Right ventricle myocardium inferior (tissue), 1 donor: Measurements from ENCODE around the gene PITPNM3. TPM values are rescaled to one million over a fixed set of nuclear protein-coding genes. Genes with fewer than 3 reads are reported as not detected.
"Not testable (repeated sequence)": the region's sequence is repeated elsewhere in the genome, so short reads cannot be mapped to it uniquely, and the experiment has no call there.

Experiments used
- ATAC-seq: fragments of 200-7000 bp; cut with Tn5 transposase; one replicate; pipeline ENCODE4 v1.9.1; 2020; ENCODE audit warnings: mild to moderate bottlenecking, moderate library complexity
- DNase-seq: peaks from one replicate; pipeline ENCODE4 v3.0.0; 2021; ENCODE audit errors: missing footprints
- intact Hi-C: fragments of 100-400 bp; cut with DNase I; formaldehyde crosslinking; loops from one replicate; pipeline ENCODE4 v1.11.0; 2022
- long read RNA-seq: library from polyadenylated mRNA; unstranded; transcript quantifications from one replicate; pipeline ENCODE4 v2.0.0, GENCODE V29; 2021
- total RNA-seq: library from RNA; stranded (reverse); fragmentation: NEBNext Ultra II Directional; extraction: Animal tissue kit (Norgen Biotek cat#: 25700); gene quantifications from one replicate; pipeline ENCODE4 v1.2.1, GENCODE V29; 2021
- donor health status: DM: no; HTN: yes; CAD: no; lungs with severe emphysema.

The PITPNM3 gene
- total RNA-seq = 0.46 TPM
- long read RNA-seq, partial matches to known transcripts = 0 of 1 reads
- long read RNA-seq, other reads (novel, unspliced or antisense) = 1 of 1 reads

DNA sequence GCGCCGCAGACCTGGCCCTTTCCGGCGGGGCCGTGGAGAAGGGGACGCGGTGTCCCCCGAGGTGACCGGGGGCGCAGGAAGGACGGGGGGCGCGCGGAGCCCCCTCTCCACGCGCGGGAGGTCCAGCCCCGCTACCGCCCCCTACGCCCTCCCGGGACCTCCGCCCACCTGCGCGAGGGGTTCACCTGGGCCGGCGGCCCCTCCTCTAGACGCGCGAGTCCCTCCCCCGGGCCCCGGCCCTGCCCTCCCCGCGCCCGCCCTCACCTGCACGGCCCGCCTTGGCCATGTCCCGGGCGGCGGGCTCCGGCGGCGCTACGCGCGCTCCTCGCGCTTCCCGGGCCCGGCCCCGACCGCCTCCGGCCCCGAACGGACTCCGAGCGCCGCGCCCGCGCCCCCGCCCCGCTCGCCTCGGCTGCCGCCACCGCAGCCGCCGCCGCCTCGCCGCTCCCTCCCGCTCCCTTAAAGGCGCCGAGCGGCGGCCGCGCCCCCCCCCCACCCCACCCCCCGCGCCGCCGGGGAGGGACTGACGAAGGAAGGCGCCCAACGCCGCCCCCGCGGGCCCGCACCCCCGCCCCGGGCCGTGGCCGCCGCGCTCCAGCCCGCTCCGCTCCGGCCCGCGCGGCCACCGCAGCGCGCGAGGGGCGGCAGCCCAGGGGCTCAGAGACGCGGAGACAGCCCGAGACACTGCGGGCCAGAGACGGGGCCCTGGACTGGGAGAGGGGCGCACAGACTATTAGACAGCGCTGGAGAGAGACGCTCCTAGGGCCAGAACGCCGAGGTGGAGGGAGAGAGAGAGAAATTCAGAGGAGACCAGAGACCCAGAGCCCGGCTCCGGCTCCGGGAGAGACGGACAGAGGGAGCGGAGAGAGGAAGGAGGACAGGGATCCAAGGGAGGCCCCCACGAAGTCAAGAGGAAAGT, at the start of gene PITPNM3:
Gene PITPNM3, minus strand, starts transcription at position 435 of the 919 bp plus-strand sequence. Its CDS starts 149 bp downstream, at position 286.
- intact Hi-C loops = no loop called here
- no peak for DNase-seq

GRCh38 chr17:6605142-6605541, 48.8 kb upstream of the PITPNM3 start:
- ATAC-seq (no peak), DNase-seq (no peak)
- intact Hi-C loops = no loop called here

More for the DNA sequence above, at the start of gene PITPNM3:
- ATAC-seq = no peak

GRCh38 chr17:6603744-6604325, 47.5 kb upstream of the PITPNM3 start:
- intact Hi-C loops = no loop called here
- ATAC-seq (no peak), DNase-seq (no peak)

DNA sequence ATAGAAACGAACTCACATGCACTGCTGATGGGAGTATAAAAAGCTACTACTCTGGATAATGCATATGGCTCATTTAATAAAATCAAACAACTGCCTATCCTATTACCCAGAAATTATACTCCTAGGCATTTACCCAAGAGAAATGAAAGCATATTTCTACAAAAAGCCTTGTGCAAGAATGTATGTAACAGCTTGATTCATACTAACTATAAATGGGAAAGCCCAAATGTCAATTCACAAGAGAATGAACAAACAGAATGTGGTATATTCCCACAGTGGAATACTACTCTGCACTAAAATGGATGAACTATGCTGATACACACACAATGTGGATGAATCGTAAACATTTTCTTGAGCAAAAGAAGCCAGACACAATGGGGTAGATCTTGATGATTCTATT, 45.8 kb upstream of the PITPNM3 start:
- DNase-seq (no peak), ATAC-seq (no peak)
- intact Hi-C loops = no loop called here

DNA sequence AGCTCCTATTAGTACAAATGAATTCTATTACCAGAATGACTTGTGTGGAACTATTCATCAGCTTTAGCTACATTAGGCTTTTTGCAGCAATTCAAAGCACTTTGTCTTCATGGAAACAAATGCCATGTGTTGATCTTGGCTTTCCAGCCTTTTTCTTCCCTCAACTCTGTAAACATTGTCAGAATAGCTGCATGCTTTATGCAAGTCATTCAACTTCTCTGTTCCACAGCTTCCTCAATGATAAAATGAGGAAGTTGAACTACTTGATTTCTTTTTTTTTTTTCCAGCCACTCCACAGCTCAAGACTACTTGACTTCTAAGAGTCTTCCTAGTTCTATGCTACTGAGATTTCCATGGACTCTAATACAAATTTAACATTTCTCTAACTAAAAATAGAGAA, 43.0 kb upstream of the PITPNM3 start:
- DNase-seq = no peak
- peak; percentile 44 for ATAC-seq
- intact Hi-C loops = no loop called here

DNA sequence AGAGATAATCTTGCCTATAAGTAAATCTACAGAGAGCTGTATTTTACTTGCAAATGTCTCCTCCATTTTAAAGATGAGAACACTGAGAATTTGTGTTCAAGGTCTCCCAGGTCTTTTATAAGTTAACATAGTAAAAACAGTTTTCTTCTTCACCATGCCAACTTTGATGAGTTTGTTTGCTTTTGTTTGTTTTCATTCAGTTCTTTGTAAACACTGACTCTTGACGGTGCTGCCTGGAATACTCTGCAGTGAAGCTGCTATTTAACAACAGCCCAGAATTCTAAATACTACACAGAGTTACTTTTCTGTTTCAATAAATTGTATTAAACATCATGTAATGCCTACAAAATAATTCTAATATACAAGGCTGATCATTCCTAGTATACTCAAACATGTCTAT, 41.4 kb upstream of the PITPNM3 start:
- DNase-seq (no peak), ATAC-seq (no peak)
- intact Hi-C loops = no loop called here

DNA sequence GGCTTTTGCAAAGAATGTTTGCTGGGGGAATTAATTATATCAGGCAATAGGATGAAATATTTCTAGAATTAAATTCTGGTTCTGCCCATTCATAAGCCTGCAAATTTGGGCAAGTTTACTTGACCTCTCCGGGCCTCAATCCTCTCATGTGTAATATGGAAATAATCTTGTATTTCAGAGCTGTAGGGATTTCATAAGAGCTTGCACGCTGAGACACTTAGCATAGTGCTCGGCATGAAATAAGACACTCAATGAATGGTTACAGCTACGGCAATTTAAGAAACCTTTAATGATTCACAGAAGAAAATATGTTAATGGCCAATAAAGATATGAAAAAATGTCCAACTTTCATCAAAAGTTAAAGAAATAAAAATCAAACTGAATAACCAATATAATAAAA, 40.6 kb upstream of the PITPNM3 start:
- DNase-seq = no peak
- no peak for ATAC-seq
- intact Hi-C loops = no loop called here

DNA sequence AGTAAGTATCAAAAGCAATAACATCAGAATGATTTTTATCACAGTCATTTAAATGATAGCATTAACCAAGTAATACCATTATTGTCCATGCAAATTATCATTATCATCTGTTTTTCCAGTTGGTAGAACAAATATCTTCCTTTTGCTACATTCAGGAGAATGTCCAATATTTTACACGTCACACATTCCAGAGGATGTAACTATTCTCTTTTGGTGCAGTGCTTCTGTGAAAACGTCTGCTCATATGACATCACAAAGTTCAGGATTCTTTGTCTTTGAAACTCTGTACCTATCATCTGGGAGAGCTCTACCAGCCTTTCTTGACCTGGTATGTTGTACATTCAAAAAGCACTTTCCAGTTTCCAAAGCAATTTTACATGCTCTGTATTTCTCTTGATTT, 40.2 kb upstream of the PITPNM3 start:
- intact Hi-C loops = no loop called here
- no peak for DNase-seq

GRCh38 chr17:6596081-6596480, 39.7 kb upstream of the PITPNM3 start:
- DNase-seq = no peak
- intact Hi-C loops = no loop called here
- ATAC-seq = no peak

More for the DNA sequence above, 40.2 kb upstream of the PITPNM3 start:
- no peak for ATAC-seq

DNA sequence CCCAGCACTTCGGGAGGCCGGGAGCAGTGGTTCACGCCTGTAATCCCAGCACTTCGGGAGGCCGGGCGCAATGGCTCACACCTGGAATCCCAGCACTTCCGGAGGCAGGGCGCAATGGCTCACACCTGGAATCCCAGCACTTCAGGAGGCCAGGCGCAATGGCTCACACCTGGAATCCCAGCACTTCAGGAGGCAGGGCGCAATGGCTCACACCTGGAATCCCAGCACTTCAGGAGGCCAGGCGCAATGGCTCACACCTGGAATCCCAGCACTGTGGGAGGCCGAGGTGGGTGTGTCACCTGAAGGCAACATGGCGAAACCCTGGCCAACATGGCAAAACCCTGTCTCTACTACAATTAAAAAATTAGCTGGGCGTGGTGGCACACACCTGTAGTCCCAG, 37.0 kb upstream of the PITPNM3 start:
- DNase-seq, intact Hi-C loops, ATAC-seq: not testable (repeated sequence)

DNA sequence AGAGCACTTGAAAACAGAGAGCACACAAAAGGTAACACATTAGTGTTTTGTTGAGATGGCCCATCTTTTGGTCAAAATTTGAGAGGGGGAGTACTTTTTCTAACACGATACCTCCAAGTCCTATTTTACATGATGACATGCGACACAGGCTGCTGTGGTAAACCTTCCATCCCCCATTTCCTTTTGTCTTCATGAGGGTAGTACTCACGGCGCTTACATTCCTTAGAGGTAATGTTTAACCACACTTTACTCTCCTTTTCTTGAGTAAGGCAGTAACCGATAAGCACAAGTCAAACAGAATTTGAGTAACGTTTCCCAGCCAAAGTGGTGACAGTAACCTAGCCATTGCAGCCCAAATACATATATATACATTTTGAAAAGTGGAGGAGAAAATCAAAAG, 35.8 kb upstream of the PITPNM3 start:
- no peak for ATAC-seq
- intact Hi-C loops = no loop called here

GRCh38 chr17:6591599-6592158, 35.3 kb upstream of the PITPNM3 start:
- ATAC-seq = no peak
- intact Hi-C loops = no loop called here

More for the DNA sequence above, 35.8 kb upstream of the PITPNM3 start:
- DNase-seq = no peak

DNA sequence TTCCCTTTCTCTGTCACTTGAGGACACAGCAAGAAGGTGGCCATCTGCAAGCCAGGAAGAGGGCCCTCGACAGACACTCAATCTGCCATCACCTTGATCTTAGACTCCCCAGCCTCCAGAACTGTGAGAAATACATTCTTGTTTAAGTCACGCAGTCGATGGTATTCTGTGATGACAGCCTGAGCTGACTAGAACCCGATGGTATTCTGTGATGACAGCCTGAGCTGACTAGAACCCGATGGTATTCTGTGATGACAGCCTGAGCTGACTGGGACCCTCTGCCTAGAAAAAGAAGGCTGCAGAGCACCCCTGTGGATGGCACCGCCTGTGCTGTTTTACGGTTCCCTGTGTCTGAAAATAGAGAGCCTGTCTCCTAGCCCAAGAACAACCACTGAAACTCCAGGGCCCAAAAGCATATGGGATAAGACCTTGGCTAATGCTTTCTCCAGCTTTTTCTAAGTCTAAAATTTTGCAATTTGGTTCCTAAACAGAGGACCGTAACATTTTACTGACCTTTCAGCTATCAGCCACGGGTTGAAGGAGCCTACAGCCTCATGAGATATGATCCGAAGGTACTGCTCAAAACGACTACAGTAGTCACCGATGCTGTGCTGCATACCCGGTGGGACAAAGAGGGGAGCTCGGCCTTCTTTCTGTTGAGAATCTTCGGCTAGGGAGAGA, 33.1 kb upstream of the PITPNM3 start:
- ATAC-seq (no peak), DNase-seq (no peak)
- intact Hi-C loops = no loop called here

More at GRCh38 chr17:6591599-6592158, 35.3 kb upstream of the PITPNM3 start:
- no peak for DNase-seq

DNA sequence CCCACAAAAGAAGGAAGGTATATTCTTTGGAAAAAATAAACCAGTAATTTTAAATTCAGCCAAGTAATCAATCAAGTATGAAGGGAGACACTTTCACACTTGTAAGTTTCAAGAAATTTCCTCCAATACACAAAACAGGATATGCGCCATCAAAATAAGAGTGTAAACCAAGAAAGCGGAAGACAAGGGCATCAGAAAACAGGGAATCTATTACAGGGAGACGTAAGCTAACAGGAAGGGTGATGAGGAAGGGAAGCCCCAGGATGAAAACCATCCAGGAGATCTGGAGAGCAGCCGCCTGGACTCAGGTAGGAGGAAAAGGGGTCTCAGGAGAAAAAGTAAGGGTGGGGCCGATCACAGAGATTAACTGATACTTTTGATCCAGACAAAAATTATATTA, 31.8 kb upstream of the PITPNM3 start:
- intact Hi-C loops = no loop called here

DNA sequence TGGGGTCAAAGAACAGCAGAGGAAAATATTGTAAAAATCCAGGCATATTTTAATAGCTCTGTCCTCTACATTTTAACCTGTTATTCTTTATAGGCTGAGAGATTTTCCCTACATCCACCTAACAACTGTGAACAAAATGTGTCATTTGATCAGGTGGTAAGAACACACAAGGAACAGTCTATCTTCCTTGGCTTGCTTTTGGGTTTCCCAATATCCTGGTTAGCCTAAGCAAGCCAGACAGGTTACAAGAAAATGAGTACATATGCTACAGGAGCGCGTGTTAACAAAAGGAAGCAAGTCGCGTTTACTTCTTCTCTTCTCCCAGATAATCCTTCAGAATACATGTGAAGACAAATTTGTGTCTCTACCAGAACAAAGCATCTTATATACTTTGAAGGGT, 31.0 kb upstream of the PITPNM3 start:
- ATAC-seq (no peak), DNase-seq (no peak)
- intact Hi-C loops = no loop called here

More for the DNA sequence above, 31.8 kb upstream of the PITPNM3 start:
- DNase-seq (no peak), ATAC-seq (no peak)

DNA sequence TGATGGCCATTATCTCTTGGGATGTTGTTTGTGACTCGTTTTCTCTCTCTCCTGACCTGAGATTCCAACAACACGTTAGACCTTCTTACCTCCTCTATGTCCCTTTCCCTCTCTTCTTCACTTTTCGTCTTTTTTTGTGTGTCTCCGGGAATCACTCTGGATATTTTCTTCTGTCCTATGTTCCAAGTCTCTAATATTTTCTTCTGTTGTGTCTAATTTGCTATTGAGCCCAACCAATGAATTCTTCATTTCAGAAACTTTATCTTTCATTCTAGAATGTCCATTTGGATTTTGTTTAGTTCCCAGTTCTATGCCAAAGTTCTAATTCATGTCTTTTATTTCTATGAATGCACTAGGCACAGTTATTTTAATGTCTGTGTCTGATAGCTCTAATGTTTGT, 27.1 kb upstream of the PITPNM3 start:
- DNase-seq (no peak), ATAC-seq (no peak)
- intact Hi-C loops = no loop called here

GRCh38 chr17:6580625-6581024, 24.3 kb upstream of the PITPNM3 start:
- ATAC-seq = no peak

GRCh38 chr17:6578491-6578890, 22.1 kb upstream of the PITPNM3 start:
- no peak for ATAC-seq
- intact Hi-C loops = loop anchor here (5.0 kb wide), 1 partner anchor 106 kb away; no protein-coding TSS in a partner anchor
- no peak for DNase-seq

More at GRCh38 chr17:6580625-6581024, 24.3 kb upstream of the PITPNM3 start:
- intact Hi-C loops = no loop called here
- no peak for DNase-seq

GRCh38 chr17:6577686-6578263, 21.4 kb upstream of the PITPNM3 start:
- ATAC-seq (no peak), DNase-seq (no peak)
- intact Hi-C loops = loop anchor here (5.0 kb wide), 1 partner anchor 105 kb away; no protein-coding TSS in a partner anchor
